Esophagus squamous epithelium (tissue), 5 donors: ENCODE data around the gene RRAD. TPM values are rescaled to one million over a fixed set of nuclear protein-coding genes. Genes with fewer than 3 reads are reported as not detected.
"Not testable (repeated sequence)": the region's sequence is repeated elsewhere in the genome, so short reads cannot be mapped to it uniquely, and the experiment has no call there.

Experiments used
- DNase-seq: peaks from one replicate; lab custom pipeline; 2025; lab: John Stamatoyannopoulos, UW
- H3K27ac ChIP-seq, 4 donors: fragments of 200-600 bp; sonication (generic); one replicate each; pipeline ENCODE4 v1.5.1; 2016 to 2019; ENCODE audit warnings: mild to moderate bottlenecking in 1 of 4
- H3K27me3 ChIP-seq, 4 donors: fragments of 200-600 bp; sonication (generic); 1 replicate in 3 of 4; 2 replicates in 1 of 4; pipeline versions ENCODE4 v1.5.1 to v1.6.0; 2017 to 2021; ENCODE audit warnings: antibody characterized with exemption in 1 of 4
- H3K36me3 ChIP-seq, 3 donors: fragments of 200-600 bp; sonication (generic); one replicate each; pipeline ENCODE4 v1.5.1; 2016 to 2019
- H3K4me1 ChIP-seq, 3 donors: fragments of 200-600 bp; sonication (generic); one replicate each; pipeline ENCODE4 v1.5.1; 2017 to 2019
- H3K4me3 ChIP-seq, 4 donors: fragments of 200-600 bp; sonication (generic); 1 replicate in 3 of 4; 2 replicates in 1 of 4; pipeline ENCODE4 v1.5.1; 2016 to 2019; ENCODE audit warnings: mild to moderate bottlenecking in 2 of 4, moderate library complexity in 1 of 4
- H3K9me3 ChIP-seq, 3 donors: fragments of 200-600 bp; sonication (generic); one replicate each; pipeline ENCODE4 v1.5.1; 2016 to 2019
- CTCF ChIP-seq, 6 experiments: fragments of 450-650 bp in 4 of 6; fragments of 200-600 bp in 2 of 6; sonication (generic) in 2 of 6; IDR thresholded peaks; one replicate each; pipeline ENCODE4 v1.5.1; 2016 to 2019; ENCODE audit warnings: antibody characterized with exemption in 6 of 6, mild to moderate bottlenecking in 4 of 6, moderate library complexity in 4 of 6
- POLR2A ChIP-seq, 4 donors: fragments of 450-650 bp; IDR thresholded peaks; one replicate each; pipeline ENCODE4 v1.6.1; 2017; ENCODE audit warnings: antibody characterized with exemption in 4 of 4, mild to moderate bottlenecking in 4 of 4, moderate library complexity in 3 of 4
- WGBS, 2 donors: methylation state at CpG; one replicate each; pipeline ENCODE4 v1.1.5; 2018; 5-methylcytosine and 5-hydroxymethylcytosine counted together
- intact Hi-C: fragments of 100-400 bp; cut with DNase I; formaldehyde crosslinking; loops from one replicate; pipeline ENCODE4 v1.15.0; 2022
- total RNA-seq, 4 donors: library from RNA; depleted of rRNA; stranded (reverse); fragments of >200 nt; gene quantifications; one replicate each; pipeline ENCODE4 v1.1.0, GENCODE V29; 2016
- donor health status: DM: yes; HTN: yes; CAD: no.

Gene RRAD
- total RNA-seq, 4 donors from 2014 or later = 68.7 to 208 (median 129) TPM

DNA sequence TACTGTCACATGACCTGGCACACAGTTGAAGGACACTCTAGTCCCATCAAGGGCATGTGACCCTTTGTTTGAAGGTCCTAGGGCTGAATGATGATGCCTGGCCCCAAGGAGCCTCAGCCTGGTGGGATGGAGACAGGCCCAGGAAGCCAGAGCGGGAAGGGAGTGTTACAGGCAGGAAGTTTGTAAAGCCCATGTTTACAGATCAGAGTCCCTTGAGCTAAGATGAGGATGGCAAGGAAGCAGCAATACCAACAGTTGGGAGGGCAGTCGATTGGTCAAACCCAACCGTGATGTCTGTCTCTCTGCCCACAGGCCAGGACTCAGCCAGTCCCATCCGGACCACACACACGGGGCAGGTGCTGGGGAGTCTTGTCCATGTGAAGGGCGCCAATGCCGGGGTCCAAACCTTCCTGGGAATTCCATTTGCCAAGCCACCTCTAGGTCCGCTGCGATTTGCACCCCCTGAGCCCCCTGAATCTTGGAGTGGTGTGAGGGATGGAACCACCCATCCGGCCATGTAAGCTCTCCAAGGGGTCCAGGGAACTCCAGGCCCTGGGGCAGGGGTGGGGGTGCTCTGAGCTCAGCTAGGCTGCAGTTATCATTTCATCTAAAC is 12.5 kb upstream of the RRAD start:
- Histone ChIP-seq H3K27me3 (no peaks in the 10 kb centered on the region), H3K9me3 (no peaks in the 10 kb centered on the region), H3K4me3 (no peak overlapping the region), H3K4me1 (peaks cover 29 to 51% (median 31%) of the 10 kb centered on the region in 3 donors), H3K36me3 (peaks cover 28 to 60% (median 51%) of the 10 kb centered on the region in 3 donors), H3K27ac (no peak overlapping the region)
- no peak for TF ChIP-seq POLR2A (IDR thresholded peaks at IDR 0.05)
- TF ChIP-seq CTCF (IDR thresholded peaks at IDR 0.05) = no peak
- WGBS, 2 donors = 89 to 92% methylated on average over 3 to 9 of the region's 10 CpGs
- intact Hi-C loops = no loop called here
- no peak for DNase-seq

- H3K4me1 ChIP-seq = peaks cover 32 to 59% (median 36%) of the 10 kb centered on the region in 3 donors
- no peak for DNase-seq
- H3K4me3 ChIP-seq = peak overlapping the region in 3 of 4 donors; percentile 89 to 100 (median 96)
- no peaks in the 10 kb centered on the region for H3K9me3 ChIP-seq
- no peak for TF ChIP-seq POLR2A (IDR thresholded peaks at IDR 0.05)
- peak in 2 of 6 experiments; percentile 8 to 19 for TF ChIP-seq CTCF (IDR thresholded peaks at IDR 0.05)
- no peaks in the 10 kb centered on the region for H3K27me3 ChIP-seq
- 90 to 93% methylated on average over 4 of the region's 4 CpGs for WGBS, 2 donors
- H3K27ac ChIP-seq = peak overlapping the region in 3 of 4 donors; percentile 97 to 100 (median 98)
- peaks cover 21 to 60% (median 43%) of the 10 kb centered on the region in 3 donors for H3K36me3 ChIP-seq
- intact Hi-C loops = no loop called here
Observed at GRCh38 chr16:66936889-66937554, 11.7 kb upstream of the RRAD start.

DNA sequence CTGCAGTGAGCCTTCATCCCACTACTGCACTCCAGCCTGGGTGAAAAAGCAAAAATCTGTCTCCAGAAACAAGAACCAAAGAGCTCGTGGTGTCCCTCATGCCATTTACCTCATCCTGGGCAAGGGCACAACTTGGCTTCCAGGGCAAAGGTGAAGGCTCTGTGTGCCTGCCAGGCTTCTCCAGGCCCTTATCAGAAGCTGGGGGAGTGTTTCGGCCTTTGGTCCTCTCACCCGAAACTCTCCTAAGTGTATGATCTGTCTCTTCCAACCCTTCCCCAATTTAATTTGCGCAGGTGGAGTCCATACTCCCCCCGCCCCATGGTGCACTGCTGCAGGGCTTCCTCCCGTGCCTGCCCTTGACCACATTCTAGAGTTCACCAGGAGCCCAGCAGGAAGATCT is 11.1 kb upstream of the RRAD start:
- peak overlapping the region; percentile 78 to 100 (median 92) for H3K4me3 ChIP-seq
- peak overlapping the region in 3 of 4 donors; percentile 97 to 100 (median 98) for H3K27ac ChIP-seq
- H3K27me3 ChIP-seq = no peaks in the 10 kb centered on the region
- no peak for TF ChIP-seq POLR2A (IDR thresholded peaks at IDR 0.05)
- no peak for TF ChIP-seq CTCF (IDR thresholded peaks at IDR 0.05)
- peaks cover 17 to 60% (median 38%) of the 10 kb centered on the region in 3 donors for H3K36me3 ChIP-seq
- intact Hi-C loops = no loop called here
- 78 to 81% methylated on average over 5 to 6 of the region's 6 CpGs for WGBS, 2 donors
- DNase-seq = no peak
- H3K9me3 ChIP-seq = no peaks in the 10 kb centered on the region
- peaks cover 32 to 64% (median 36%) of the 10 kb centered on the region in 3 donors for H3K4me1 ChIP-seq

- intact Hi-C loops = no loop called here
- 40% methylated on average over 4 of the region's 44 CpGs; no CpG with 5 or more reads in 1 of the 2 donors for WGBS, 2 donors
- peaks cover 7 to 54% (median 28%) of the 10 kb centered on the region in 3 donors for H3K36me3 ChIP-seq
- H3K4me1 ChIP-seq = peaks cover 32 to 73% (median 36%) of the 10 kb centered on the region in 3 donors
- TF ChIP-seq CTCF (IDR thresholded peaks at IDR 0.05) (no peak), POLR2A (IDR thresholded peaks at IDR 0.05) (peak in 3 of 4 donors; percentile 43 to 65 (median 55))
- DNase-seq = no peak
- no peaks in the 10 kb centered on the region for H3K9me3 ChIP-seq
- H3K27me3 ChIP-seq = no peaks in the 10 kb centered on the region
- peak within 1 kb of the TSS; percentile 78 to 100 (median 92) for H3K4me3 ChIP-seq
- peak within 1 kb of the TSS; percentile 97 to 100 (median 98) for H3K27ac ChIP-seq
Observed at GRCh38 chr16:66935314-66936011, 10.1 kb upstream of the RRAD start, which contains the start of gene CES2. TSS of gene CES2 (plus strand) at chr16:66935516. CDS start at chr16:66935636, 120 bp downstream.

DNA sequence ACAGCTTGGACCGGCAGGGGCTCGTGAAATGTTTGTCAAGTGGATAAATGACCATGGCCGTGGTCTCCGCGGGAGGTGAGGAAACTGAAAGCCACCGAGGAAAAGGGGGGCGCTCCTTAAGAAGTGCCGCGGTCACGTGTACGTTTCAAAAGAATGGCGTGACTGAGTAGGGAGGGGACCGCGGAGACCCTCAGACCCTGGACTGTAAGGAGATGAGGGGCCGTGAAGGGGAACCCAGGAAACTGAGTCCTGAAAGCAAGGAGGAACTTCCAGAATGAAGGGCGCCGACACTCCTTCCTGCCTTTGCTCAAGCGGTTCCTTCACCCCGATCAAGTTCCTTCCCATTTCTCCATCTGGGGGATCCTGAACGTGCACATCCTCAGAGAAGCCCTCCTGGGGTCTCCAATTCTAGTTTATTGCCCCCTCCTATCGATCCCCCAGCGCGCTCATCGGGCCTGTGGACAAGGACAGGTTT is 9.5 kb upstream of the RRAD start:
- Histone ChIP-seq H3K36me3 (peaks cover under 1 to 48% (median 22%) of the 10 kb centered on the region in 3 donors), H3K4me1 (peaks cover 32 to 79% (median 36%) of the 10 kb centered on the region in 3 donors), H3K27ac (peak overlapping the region; percentile 97 to 100 (median 98)), H3K4me3 (peak overlapping the region; percentile 78 to 100 (median 92))
- intact Hi-C loops = loop anchor here (5.0 kb wide), 1 partner anchor 38 kb away; no protein-coding TSS in a partner anchor
- 0% methylated on average over 9 to 19 of the region's 24 CpGs for WGBS, 2 donors
- H3K9me3 ChIP-seq, DNase-seq, H3K27me3 ChIP-seq: not testable (repeated sequence)
